GM19023 (cell line): Measurements from ENCODE around the gene BRD1.
"Not testable (repeated sequence)": the region's sequence is repeated elsewhere in the genome, so short reads cannot be mapped to it uniquely, and the experiment has no call there.

Source experiments
- ATAC-seq: cut with Tn5 transposase; IDR thresholded peaks from one replicate; pipeline ENCODE4 v1.9.1; 2021; ENCODE audit warnings: mild to moderate bottlenecking, moderate library complexity; ENCODE audit not compliant: unreplicated experiment

BRD1 gene

GRCh38 chr22:49853981-49854831, 26.5 kb upstream of the BRD1 start:
- ATAC-seq = peak; percentile 9

DNA sequence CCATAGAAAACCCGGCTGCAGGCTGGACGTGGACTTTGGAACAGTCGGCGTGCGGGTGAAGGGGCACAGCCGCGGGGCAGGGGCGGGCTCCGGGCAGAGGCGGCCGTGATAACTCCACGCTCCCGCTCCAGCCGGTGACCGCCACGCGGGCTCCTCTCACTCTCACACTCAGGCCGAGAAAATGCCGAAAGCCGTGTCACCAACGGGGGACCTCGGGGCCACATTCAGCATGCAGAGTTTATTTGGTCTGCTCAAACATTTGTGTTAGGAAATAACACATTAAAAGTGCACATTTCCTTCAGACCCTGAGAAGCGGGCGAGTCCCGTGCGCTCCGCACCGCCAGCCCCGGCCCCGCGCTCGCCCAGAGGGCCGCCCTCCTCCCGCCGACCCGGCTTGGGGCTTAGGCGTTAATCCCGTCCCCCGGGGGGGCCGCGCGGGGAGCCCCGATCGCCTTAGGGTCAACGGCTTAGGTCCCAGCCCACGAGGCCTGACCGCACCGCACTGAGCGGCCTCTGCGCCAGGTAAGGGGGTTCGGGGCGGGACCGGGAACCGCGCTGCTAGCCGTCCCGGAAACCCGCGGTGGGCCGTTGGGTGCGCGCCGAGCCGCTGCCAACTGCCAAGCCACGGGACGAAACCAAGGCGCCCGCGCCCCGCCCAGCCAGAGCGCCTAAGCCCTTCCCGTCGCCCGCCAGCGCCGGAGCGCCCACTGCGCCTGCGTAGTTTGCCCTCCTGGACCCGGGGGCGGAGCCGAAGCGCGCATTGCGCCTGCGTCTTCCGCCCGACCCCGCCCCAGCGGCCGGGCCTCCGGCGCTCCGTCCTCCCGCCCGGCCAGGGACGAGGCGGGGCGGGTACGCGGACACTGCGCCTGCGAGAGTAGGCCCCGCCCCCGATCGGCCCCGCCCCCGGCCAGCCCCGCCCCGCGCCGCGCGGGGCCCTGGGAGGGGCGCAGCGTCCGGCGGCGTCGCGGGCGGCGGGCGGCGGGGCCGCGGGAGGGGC, 25.5 kb upstream of the BRD1 start, which contains the start of gene ZBED4:
Gene ZBED4 (plus strand): TSS at position 947 of the 997 bp plus-strand sequence. CDS start 29,819 bp downstream, outside the sequence.
- ATAC-seq = peak; percentile 76

DNA sequence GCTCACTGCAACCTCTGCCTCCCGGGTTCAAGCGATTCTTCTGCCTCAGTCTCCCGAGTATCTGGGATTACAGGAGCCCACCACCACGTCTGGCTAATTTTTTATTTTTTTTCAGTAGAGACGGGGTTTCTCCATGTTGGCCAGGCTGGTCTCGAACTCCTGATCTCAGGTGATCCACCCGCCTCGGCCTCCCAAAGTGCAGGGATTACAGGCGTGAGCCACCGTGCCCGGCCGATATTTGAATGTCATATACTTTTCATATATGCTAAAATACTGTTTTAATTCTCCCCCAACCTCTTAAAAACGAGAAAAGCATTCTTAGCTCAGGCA, 24.9 kb upstream of the BRD1 start:
- ATAC-seq = not testable (repeated sequence)

- no peak for ATAC-seq
These were observed 23.5 kb upstream of the BRD1 start for GRCh38 chr22:49850959-49851802.

DNA sequence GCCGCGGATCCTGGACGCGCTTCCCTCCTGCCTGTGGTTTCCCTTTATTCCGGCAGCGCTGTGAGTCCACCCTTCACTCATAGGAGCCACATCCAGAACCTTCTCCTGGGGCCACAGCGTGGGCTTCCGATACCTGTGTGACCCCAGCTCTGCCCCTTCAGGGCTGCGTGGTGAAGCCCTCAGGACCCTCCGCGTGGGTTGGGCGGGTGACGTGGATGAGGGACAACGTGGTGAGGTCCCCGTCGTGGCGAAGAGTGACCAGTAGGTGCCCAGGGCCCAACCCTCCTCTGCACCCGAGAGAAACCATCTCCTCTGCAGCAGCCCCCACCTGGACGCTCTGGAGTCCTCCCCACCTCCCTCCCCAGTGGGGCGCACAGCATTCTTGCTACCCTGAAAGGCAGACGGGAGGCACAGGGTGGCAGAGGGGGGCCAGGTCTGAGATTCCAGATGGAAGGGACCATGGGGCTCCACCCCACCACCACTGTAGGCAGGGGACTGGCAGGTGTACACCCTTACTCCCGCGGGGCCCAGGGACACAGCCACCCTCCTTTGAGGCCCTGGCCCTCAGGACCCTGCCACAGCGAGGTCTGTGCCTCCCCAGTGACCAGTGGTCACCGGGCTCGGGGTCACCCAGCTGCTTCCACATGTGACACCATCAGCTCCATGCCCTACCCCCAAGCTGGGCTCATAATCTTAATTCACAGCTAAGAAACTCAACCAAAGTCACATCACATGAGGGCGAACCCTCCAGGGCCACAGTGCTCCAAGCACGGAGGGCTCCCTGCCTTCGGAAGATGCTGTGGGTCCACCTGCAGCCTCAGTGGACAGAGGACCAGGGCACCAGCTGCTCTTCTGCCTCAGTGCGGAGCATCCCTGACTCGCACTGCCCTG, 22.6 kb upstream of the BRD1 start:
- no peak for ATAC-seq

DNA sequence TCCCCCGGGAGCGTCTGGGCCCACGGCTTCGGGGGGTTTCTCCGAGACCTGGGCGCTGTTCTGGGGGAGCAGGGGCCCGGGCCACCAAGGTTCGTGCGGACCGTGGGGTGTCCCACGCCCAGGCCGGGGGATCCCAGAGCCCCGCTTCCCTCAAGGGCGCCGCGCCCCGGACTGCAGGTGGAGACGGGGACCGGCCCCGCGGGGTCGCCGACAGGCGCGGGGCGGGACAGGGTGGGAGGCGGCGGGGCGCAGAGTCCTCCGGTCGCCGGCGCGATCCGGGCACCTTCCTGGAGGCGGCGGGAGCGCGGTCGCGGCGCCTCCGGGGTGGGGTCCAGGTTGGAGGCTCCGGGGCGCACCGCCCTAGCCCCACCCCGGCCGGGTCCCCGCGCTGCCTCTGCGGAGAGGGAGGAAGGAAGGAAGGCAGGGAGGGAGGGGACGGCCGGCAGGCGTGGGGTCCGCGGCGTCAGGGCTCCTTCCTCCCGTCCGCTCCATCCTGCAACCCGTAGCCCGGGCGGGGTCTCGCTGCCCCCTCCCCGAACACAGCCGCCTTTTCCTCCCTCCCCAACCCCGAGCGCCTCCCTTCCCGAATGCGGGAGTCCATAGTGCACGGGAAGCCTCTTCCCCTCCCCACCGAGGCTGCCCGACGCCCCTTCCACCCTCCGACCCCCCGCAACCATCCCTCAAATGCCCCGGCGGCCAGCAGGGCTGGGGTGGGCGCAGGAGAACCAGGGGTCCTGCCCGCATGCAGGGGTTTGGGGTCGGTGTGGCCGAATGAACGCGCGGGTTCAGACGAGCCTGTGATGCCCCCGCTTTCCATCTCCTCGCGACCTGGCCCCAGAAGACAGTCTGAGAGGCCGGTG, 21.7 kb upstream of the BRD1 start:
- no peak for ATAC-seq

DNA sequence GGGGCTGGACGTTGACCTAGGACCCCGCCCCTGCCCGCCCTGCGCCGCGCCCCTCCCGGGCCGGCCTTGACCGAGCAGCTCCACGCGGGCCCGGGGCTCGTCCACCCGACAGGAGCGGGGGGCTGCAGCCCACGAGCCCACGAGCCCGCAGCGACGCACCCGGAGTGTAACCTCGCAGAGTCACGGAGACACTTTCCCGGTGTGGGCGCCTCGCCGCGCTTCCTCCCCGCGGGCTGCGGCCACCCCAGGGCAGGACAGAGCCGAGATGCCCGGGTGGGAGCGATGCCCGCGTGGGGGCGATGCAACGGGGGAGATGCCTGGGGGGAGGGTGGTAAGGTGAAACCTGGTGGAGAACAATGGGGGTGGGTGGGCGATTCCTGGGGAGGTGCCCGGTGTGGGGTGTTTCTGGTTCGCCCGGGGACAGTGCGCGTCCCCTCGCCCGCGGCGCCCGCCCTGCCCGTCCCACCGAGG, 21.1 kb upstream of the BRD1 start:
- no peak for ATAC-seq

- no peak for ATAC-seq
These were observed 20.3 kb upstream of the BRD1 start for GRCh38 chr22:49847751-49848689.

GRCh38 chr22:49845666-49846459, 18.2 kb upstream of the BRD1 start:
- no peak for ATAC-seq

GRCh38 chr22:49845241-49845640, 17.6 kb upstream of the BRD1 start:
- no peak for ATAC-seq

DNA sequence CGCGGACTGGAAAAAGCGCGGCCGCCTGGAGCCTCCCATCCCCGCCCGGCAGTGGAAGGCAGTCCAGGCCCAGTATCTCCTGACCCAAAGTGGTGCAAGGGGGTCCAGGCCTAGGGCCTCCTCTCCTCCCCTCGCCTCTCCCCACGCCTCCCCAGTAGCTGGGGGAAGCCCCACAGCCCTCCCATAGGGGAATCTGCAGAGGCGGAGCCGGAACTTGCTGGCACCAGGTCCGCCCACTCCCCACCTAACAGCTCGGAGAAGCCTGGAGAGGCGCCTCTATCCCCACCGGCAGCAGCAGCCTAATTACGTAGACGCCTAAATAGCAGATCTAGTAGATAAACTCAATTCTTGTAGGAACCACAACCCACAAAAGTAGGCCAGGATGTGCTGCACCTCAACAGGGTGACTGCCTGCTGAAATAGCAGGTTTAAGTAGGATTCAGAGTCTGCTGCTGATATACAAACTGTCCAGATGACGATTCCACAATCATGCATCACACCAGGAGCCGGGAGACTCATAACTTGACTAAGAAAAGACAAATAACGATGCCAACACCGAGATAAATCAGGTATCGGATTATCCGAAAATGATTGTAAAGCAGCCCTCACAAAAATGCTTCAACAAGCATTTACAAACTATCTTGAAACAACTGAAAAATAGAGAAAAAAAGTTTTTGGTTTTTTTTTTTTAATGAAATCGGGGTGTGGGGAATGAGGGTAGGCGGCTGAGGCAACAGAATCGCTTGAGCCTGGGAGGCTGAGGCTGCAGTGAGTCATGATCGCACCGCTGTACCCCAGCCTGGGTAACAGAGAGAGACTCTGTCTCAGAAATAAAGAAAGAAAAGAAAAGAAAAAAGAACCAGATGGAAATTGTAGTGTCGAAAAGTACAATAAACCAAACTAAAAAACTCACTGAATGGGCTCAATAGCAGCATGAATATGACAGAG, 11.4 kb upstream of the BRD1 start:
- no peak for ATAC-seq

DNA sequence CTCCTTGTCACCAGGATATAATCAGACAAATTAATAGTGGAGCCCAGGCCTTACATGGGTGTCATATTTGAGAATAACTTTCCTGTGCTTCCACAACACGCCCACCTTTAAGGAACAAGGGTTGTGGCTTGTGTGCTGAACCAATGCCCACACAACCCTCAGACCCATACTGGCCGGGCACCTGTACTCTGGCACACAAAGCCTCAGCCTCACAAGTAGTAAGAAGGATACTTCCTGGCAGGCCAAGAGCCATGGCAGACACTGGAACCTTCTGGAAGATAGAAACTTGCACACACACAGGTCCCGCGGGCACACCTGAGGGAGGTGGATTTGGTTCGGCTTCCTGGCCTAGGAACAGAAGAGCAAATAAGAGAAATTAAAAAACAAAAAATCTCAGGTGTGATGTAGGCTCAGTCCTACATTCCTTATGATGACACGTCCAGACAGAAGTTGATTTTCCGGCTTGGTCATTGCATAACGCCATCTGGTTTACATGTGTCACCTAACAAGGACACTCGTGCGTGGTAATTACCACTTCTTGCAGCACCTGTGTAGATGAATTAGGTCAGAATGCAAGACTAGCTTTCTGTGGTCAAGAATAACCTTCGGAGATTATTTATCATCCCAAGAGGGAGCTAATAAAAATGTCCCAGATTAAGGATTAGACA, 5.8 kb upstream of the BRD1 start:
- ATAC-seq = no peak

DNA sequence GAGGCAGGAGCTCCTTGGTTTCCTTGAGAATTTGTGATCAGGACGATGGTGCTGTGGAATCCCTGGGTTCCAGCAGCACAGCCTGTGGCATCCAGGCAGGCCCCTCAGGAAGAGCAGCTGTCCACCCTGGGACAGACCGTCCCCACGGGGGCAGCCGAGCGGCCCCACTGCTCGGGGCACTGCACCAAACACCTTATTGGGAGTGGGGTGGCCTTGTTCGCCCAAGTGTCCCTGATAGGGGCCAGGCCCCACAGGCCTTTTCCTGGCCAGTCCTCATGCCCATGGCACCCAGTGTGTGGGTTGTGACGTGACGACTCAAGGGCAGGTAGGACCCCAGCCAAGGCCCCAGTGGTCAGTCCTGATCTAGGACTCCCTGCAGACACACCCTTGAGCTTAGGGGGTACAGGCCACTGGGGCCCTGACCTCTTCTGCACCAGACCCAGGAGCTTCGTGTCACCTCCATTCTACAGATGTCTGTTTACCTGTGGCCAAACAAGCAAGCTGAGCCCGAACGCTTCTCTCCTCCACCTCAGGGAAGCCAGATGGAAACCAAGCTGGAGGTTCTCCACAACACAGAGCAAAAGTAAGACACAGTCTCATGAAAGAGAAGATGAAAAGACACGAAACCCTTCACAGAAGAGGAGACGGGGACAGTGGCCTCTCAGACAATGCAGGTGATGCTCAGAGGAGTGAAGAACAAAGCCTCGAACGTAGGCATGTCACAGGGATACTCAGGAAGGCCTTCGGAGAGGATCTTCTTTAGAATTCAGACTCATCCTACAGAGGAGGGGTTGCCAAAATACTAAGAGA, 1.6 kb upstream of the BRD1 start:
- no peak for ATAC-seq

DNA sequence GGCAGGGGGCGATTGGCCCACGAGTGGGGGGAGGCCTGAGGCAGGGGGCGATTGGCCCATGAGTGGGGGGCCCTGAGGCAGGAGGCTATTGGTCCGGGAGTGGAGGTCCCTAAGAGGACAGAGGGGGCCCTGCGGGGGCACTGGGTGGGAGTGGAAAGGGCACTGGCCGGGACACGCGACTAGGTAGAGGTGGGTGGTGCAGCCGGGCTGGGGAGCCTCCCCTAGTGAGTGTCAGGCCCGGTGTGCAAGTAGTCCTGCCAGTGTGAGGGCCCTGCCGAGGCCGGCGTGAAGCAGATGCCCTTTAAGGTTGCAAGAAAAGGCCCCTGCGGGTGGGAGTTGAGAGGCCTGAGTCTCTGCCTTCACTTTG, 909 bp upstream of the BRD1 start:
- no peak for ATAC-seq
